Upper lobe of left lung (tissue), 6 donors: ENCODE data around the gene VOPP1. TPM values are rescaled to one million over a fixed set of nuclear protein-coding genes. Genes with fewer than 3 reads are reported as not detected.

Source experiments
- ATAC-seq, 2 donors: fragments of 200-7000 bp; cut with Tn5 transposase; one replicate each; pipeline ENCODE4 v1.9.1; 2022; ENCODE audit warnings: mild to moderate bottlenecking in 2 of 2, moderate library complexity in 2 of 2; ENCODE audit not compliant: low FRiP score in 2 of 2
- DNase-seq, 2 donors: peaks; one replicate each; pipeline ENCODE4 v3.0.0-alpha.2; 2019 to 2020
- H3K27ac ChIP-seq, 4 donors: fragments of 200-600 bp; sonication (generic); one replicate each; pipeline ENCODE4 v1.5.1; 2016 to 2019
- H3K27me3 ChIP-seq, 4 donors: fragments of 200-600 bp; sonication (generic); one replicate each; pipeline ENCODE4 v1.5.1; 2017 to 2019
- H3K36me3 ChIP-seq, 4 donors: fragments of 200-600 bp; sonication (generic); one replicate each; pipeline ENCODE4 v1.5.1; 2016 to 2019
- H3K4me1 ChIP-seq, 4 donors: fragments of 200-600 bp; sonication (generic); one replicate each; pipeline ENCODE4 v1.5.1; 2018 to 2019
- H3K4me3 ChIP-seq, 4 donors: fragments of 200-600 bp; sonication (generic); one replicate each; pipeline ENCODE4 v1.5.1; 2017 to 2019; ENCODE audit warnings: mild to moderate bottlenecking in 2 of 4, moderate library complexity in 1 of 4
- H3K9me3 ChIP-seq, 4 donors: fragments of 200-600 bp; sonication (generic); one replicate each; pipeline ENCODE4 v1.5.1; 2018 to 2019
- CTCF ChIP-seq, 6 experiments: fragments of 450-650 bp in 4 of 6; fragments of 200-600 bp in 2 of 6; sonication (generic) in 2 of 6; IDR thresholded peaks; one replicate each; pipeline ENCODE4 v1.5.1; 2016 to 2019; ENCODE audit warnings: antibody characterized with exemption in 6 of 6
- EP300 ChIP-seq, 4 donors: sonication (generic); formaldehyde crosslinking; IDR thresholded peaks; one replicate each; pipeline ENCODE4 v1.5.1; 2017; ENCODE audit warnings: antibody characterized with exemption in 4 of 4, control low read depth in 2 of 4
- POLR2A ChIP-seq, 4 donors: fragments of 450-650 bp; IDR thresholded peaks; one replicate each; pipeline ENCODE4 v1.5.1; 2016 to 2017; ENCODE audit warnings: antibody characterized with exemption in 4 of 4, mild to moderate bottlenecking in 2 of 4
- POLR2AphosphoS5 ChIP-seq, 2 donors: sonication (generic); formaldehyde crosslinking; IDR thresholded peaks; one replicate each; pipeline ENCODE4 v1.5.1; 2017; ENCODE audit warnings: antibody characterized with exemption in 2 of 2
- WGBS, 2 donors: methylation state at CpG; one replicate each; pipeline ENCODE4 v1.1.5; 2017 to 2018; 5-methylcytosine and 5-hydroxymethylcytosine counted together
- total RNA-seq, 6 donors: library from RNA; depleted of rRNA in 4 of 6; stranded (reverse); fragments of >200 nt in 4 of 6; gene quantifications; one replicate each; pipeline versions ENCODE4 v1.1.0 to v1.2.1, GENCODE V29; 2016 to 2021
- donor health status: DM: no; HTN: no; CAD: no; lungs with moderate emphysema.
- donor health status: DM: no; HTN: yes; CAD: no; lungs with severe emphysema.

The VOPP1 gene
- total RNA-seq, 6 donors from 2014 or later: 27.2 to 67.6 (median 45.0) TPM

DNA sequence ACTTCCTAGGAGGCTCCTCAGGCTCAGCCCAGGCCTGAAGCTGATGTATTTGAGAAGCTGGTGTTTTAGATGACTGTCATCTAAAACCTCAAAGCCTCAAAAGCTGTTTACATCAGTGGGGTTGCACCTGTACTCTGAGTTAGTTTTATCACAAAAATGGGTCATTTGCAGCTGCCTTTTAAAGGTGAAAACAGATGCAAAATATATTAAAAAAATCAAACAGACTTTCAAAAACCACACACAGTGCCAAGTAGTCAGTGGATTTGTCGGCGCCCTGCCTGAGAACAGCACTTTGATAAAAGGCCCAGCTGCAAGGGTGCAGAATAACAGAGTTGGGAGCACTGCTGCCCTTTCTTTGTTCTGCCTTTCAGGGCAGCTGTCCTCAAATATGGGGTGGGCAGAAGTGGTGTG is 103.0 kb downstream of the VOPP1 start:
- Histone ChIP-seq H3K36me3 (peaks cover 0 to 13% (median 5%) of the 10 kb centered on the region in 4 donors), H3K27me3 (no peaks in the 10 kb centered on the region), H3K4me3 (no peak overlapping the region), H3K9me3 (no peaks in the 10 kb centered on the region), H3K27ac (peak overlapping the region in 1 of 4 donors; percentile 19), H3K4me1 (peaks cover 0 to 3% (median 0%) of the 10 kb centered on the region in 4 donors)
- 64 to 75% methylated on average over 2 of the region's 2 CpGs for WGBS, 2 donors
- DNase-seq: no peak
- no peak for ATAC-seq
- no peak for TF ChIP-seq POLR2AphosphoS5 (IDR thresholded peaks at IDR 0.05)
- no peak for TF ChIP-seq POLR2A (IDR thresholded peaks at IDR 0.05)
- TF ChIP-seq EP300 (IDR thresholded peaks at IDR 0.05): no peak
- TF ChIP-seq CTCF (IDR thresholded peaks at IDR 0.05): no peak

DNA sequence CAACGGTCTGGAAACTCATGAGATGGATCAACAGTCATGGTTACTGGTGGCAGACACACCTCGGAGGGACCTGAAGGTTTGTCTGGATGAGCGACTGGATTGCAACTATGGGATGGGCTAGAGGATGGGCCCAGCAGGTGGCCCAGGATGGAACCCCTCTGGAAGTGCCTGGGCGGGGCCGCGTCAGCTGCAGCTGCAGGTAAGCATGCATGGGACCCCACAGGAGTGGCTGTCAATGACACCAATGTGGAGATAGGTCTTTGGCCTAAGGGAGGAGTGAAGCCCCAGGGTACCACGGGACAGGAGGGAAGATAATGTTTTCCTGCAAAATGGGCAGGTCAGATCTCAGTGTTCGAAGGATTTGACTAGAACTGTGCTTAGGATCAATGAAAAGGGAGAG is 103.8 kb downstream of the VOPP1 start:
- Histone ChIP-seq H3K27me3 (no peaks in the 10 kb centered on the region), H3K9me3 (no peaks in the 10 kb centered on the region), H3K36me3 (peaks cover 0 to 18% (median 7%) of the 10 kb centered on the region in 4 donors), H3K4me3 (no peak overlapping the region), H3K27ac (peak overlapping the region in 1 of 4 donors; percentile 7), H3K4me1 (peaks cover 0 to 3% (median 0%) of the 10 kb centered on the region in 4 donors)
- WGBS, 2 donors: 99% methylated on average over 8 of the region's 8 CpGs
- no peak for DNase-seq
- no peak for TF ChIP-seq POLR2AphosphoS5 (IDR thresholded peaks at IDR 0.05)
- TF ChIP-seq POLR2A (IDR thresholded peaks at IDR 0.05): no peak
- TF ChIP-seq EP300 (IDR thresholded peaks at IDR 0.05): no peak
- no peak for TF ChIP-seq CTCF (IDR thresholded peaks at IDR 0.05)
- no peak for ATAC-seq

- Histone ChIP-seq H3K9me3 (no peaks in the 10 kb centered on the region), H3K27ac (no peak overlapping the region), H3K27me3 (no peaks in the 10 kb centered on the region), H3K4me3 (no peak overlapping the region), H3K36me3 (peaks cover 0 to 14% (median 7%) of the 10 kb centered on the region in 4 donors), H3K4me1 (peaks cover 0 to 3% (median 0%) of the 10 kb centered on the region in 4 donors)
- WGBS, 2 donors: 96 to 97% methylated on average over 6 to 7 of the region's 7 CpGs
- no peak for ATAC-seq
- no peak for TF ChIP-seq CTCF (IDR thresholded peaks at IDR 0.05)
- no peak for TF ChIP-seq POLR2AphosphoS5 (IDR thresholded peaks at IDR 0.05)
- TF ChIP-seq POLR2A (IDR thresholded peaks at IDR 0.05): no peak
- no peak for DNase-seq
Observed at GRCh38 chr7:55467047-55467593, 105.2 kb downstream of the VOPP1 start.

DNA sequence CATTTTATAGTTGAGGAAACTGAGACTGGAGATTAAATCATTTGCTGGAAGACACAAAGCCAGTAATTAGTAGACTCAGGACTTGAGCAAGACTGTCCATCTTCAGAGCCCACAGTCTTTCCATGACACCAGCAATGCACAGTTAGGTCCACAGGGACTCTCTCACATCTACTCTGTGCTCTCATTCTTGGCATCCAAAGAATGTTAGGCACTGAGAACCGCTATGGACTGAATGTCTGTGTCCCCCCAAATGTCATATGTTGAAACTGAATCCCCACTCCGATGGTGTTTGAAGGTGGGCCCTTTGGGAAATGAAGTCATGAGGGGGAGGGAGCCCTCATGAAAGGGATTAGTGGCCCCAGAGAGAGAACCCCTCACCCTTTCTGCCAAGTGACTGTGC is 106.6 kb downstream of the VOPP1 start:
- no peak for TF ChIP-seq EP300 (IDR thresholded peaks at IDR 0.05)
- no peak for TF ChIP-seq CTCF (IDR thresholded peaks at IDR 0.05)
- no peak for TF ChIP-seq POLR2AphosphoS5 (IDR thresholded peaks at IDR 0.05)
- TF ChIP-seq POLR2A (IDR thresholded peaks at IDR 0.05): no peak
- peaks cover 0 to 14% (median 7%) of the 10 kb centered on the region in 4 donors for H3K36me3 ChIP-seq
- ATAC-seq: no peak
- H3K27me3 ChIP-seq: no peaks in the 10 kb centered on the region
- no peak for DNase-seq
- no peak overlapping the region for H3K27ac ChIP-seq
- no peak overlapping the region for H3K4me3 ChIP-seq
- no peaks in the 10 kb centered on the region for H3K9me3 ChIP-seq
- WGBS, 2 donors: 85 to 88% methylated on average over 2 of the region's 2 CpGs
- H3K4me1 ChIP-seq: peaks cover 0 to 3% (median 0%) of the 10 kb centered on the region in 4 donors

DNA sequence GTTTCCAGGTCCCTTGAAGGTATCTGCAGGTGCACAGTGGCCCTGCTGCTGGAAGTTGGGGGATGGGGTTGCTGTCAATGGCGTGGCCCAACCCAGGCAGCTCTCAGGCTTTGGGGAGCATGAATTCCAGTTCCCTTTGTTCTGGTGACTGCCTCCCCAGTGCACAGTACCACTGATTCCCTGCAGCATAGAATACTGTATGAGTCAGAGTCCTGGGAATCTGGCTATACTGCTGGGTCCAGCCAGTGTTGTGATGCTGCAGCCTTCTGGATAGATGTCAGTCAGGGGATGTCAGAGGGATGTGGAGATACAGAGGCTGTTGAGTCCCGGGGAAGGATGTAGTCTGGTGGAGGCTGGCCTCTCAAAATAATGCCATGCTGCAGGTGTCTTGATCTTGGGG is 107.9 kb downstream of the VOPP1 start:
- TF ChIP-seq POLR2AphosphoS5 (IDR thresholded peaks at IDR 0.05) (no peak), CTCF (IDR thresholded peaks at IDR 0.05) (no peak), EP300 (IDR thresholded peaks at IDR 0.05) (no peak), POLR2A (IDR thresholded peaks at IDR 0.05) (no peak)
- Histone ChIP-seq H3K27me3 (no peaks in the 10 kb centered on the region), H3K4me3 (no peak overlapping the region), H3K27ac (no peak overlapping the region), H3K9me3 (no peaks in the 10 kb centered on the region), H3K4me1 (no peaks in the 10 kb centered on the region), H3K36me3 (peaks cover 0 to 14% (median 7%) of the 10 kb centered on the region in 4 donors)
- ATAC-seq (peak in 1 of 2 donors; percentile 44), DNase-seq (no peak)
- WGBS, 2 donors: 100% methylated on average over 1 to 2 of the region's 2 CpGs
